WTC11 (cell line): ENCODE results near the gene ATF7. TPM values are rescaled to one million over a fixed set of nuclear protein-coding genes. Genes with fewer than 3 reads are reported as not detected.

Source experiments
- ATAC-seq: fragments of 200-7000 bp; cut with Tn5 transposase; 2 replicates; pipeline ENCODE4 v1.10.0; 2021; ENCODE audit warnings: mild to moderate bottlenecking, moderate library complexity
- CTCF ChIA-PET: fragments of 300-600 bp; sonication (Branson Sonifier 250); formaldehyde crosslinking; loops from one replicate; lab custom pipeline; 2021; ENCODE audit warnings: antibody characterized with exemption; lab: Charles Lee
- POLR2A ChIA-PET: fragments of 350-600 bp; sonication (Branson Sonifier 250); formaldehyde crosslinking; loops from one replicate; lab custom pipeline; 2021; ENCODE audit warnings: antibody characterized with exemption; lab: Charles Lee
- DNase-seq: peaks from one replicate; pipeline ENCODE4 v3.0.0; 2021; ENCODE audit warnings: low spot score
- H3K27ac Mint-ChIP-seq: 2 replicates; pipeline ENCODE4 v1.8.0; 2021; ENCODE audit warnings: mixed read lengths
- H3K27me3 Mint-ChIP-seq: 2 replicates; pipeline ENCODE4 v1.8.0; 2021; ENCODE audit warnings: low read depth, mild to moderate bottlenecking, moderate library complexity, mixed read lengths
- H3K36me3 Mint-ChIP-seq: 2 replicates; pipeline ENCODE4 v1.8.0; 2021; ENCODE audit warnings: mixed read lengths
- H3K4me1 Mint-ChIP-seq: 2 replicates; pipeline ENCODE4 v1.8.0; 2022; ENCODE audit warnings: mixed read lengths
- H3K4me3 Mint-ChIP-seq: 2 replicates; pipeline ENCODE4 v1.8.0; 2021; ENCODE audit warnings: mild to moderate bottlenecking, moderate library complexity, mixed read lengths
- H3K9me3 Mint-ChIP-seq: 2 replicates; pipeline ENCODE4 v1.8.0; 2021; ENCODE audit warnings: mixed read lengths
- ATF1 ChIP-seq: sonication (generic); formaldehyde crosslinking; IDR thresholded peaks from 2 replicates; pipeline ENCODE4 v1.8.1; 2023; ENCODE audit warnings: mild to moderate bottlenecking, moderate library complexity, missing genetic modification reagents
- EMX1 ChIP-seq: fragments of 250-450 bp; sonication (Bioruptor Pico); IDR thresholded peaks from 2 replicates; pipeline ENCODE4 v1.8.0; 2021; ENCODE audit warnings: mild to moderate bottlenecking
- ETV6 ChIP-seq: sonication (generic); formaldehyde crosslinking; IDR thresholded peaks from 2 replicates; pipeline ENCODE4 v1.8.1; 2022; ENCODE audit warnings: mild to moderate bottlenecking, missing genetic modification reagents
- FOXK1 ChIP-seq: sonication (generic); formaldehyde crosslinking; IDR thresholded peaks from 2 replicates; pipeline ENCODE4 v1.8.0; 2022; ENCODE audit warnings: mild to moderate bottlenecking, moderate library complexity, missing genetic modification reagents
- IRF2 ChIP-seq: sonication (generic); formaldehyde crosslinking; IDR thresholded peaks from 2 replicates; pipeline ENCODE4 v1.8.0; 2022; ENCODE audit warnings: low read depth, missing genetic modification reagents, borderline replicate concordance
- JAZF1 ChIP-seq: fragments of 250-450 bp; sonication (Bioruptor Pico); IDR thresholded peaks from 2 replicates; pipeline ENCODE4 v1.9.0; 2021; ENCODE audit warnings: moderate library complexity, mild to moderate bottlenecking, inconsistent platforms
- PRRX2 ChIP-seq: fragments of 250-450 bp; sonication (Bioruptor Pico); IDR thresholded peaks from 2 replicates; pipeline ENCODE4 v1.8.0; 2021; ENCODE audit warnings: mild to moderate bottlenecking
- RELA ChIP-seq: sonication (generic); formaldehyde crosslinking; IDR thresholded peaks from 2 replicates; pipeline ENCODE4 v1.8.1; 2022; ENCODE audit warnings: missing genetic modification reagents, mild to moderate bottlenecking, borderline replicate concordance
- TCF7 ChIP-seq: sonication (generic); formaldehyde crosslinking; IDR thresholded peaks from 2 replicates; pipeline ENCODE4 v1.8.0; 2022; ENCODE audit warnings: mild to moderate bottlenecking, low read depth, missing genetic modification reagents, moderate library complexity
- ZNF219 ChIP-seq: sonication (generic); formaldehyde crosslinking; IDR thresholded peaks from 2 replicates; pipeline ENCODE4 v1.8.0; 2023; ENCODE audit warnings: missing genetic modification reagents, mild to moderate bottlenecking, borderline replicate concordance
- ZNF317 ChIP-seq: sonication (generic); formaldehyde crosslinking; IDR thresholded peaks from 2 replicates; pipeline ENCODE4 v1.8.1; 2023; ENCODE audit warnings: low read depth, mild to moderate bottlenecking, moderate library complexity, missing genetic modification reagents, borderline replicate concordance
- ZNF416 ChIP-seq: fragments of 250-450 bp; sonication (Bioruptor Pico); IDR thresholded peaks from 2 replicates; pipeline ENCODE4 v1.9.0; 2021; ENCODE audit warnings: mild to moderate bottlenecking, inconsistent platforms
- total RNA-seq: library from RNA; stranded (reverse); gene quantifications from 3 replicates; pipeline ENCODE4 v1.2.3, GENCODE V29; 2021
- TF ChIP-seq, protein P1 (sequence below): fragments of 200-600 bp; IDR thresholded peaks from 2 replicates; pipeline ENCODE4 v1.8.0; 2022; ENCODE audit warnings: antibody characterized with exemption
- TF ChIP-seq, protein P2 (sequence below): sonication (generic); formaldehyde crosslinking; IDR thresholded peaks from 2 replicates; pipeline ENCODE4 v1.8.1; 2023; ENCODE audit warnings: mild to moderate bottlenecking, missing genetic modification reagents, borderline replicate concordance
- TF ChIP-seq, protein P3 (sequence below): fragments of 250-450 bp; sonication (Bioruptor Pico); IDR thresholded peaks from 2 replicates; pipeline ENCODE4 v2.1.2; 2022; ENCODE audit warnings: mild to moderate bottlenecking, moderate library complexity
- TF ChIP-seq, protein P4 (sequence below): sonication (generic); formaldehyde crosslinking; IDR thresholded peaks from 2 replicates; pipeline ENCODE4 v1.8.1; 2022; ENCODE audit warnings: low read depth, missing genetic modification reagents, borderline replicate concordance
- TF ChIP-seq, protein P5 (sequence below): sonication (generic); formaldehyde crosslinking; IDR thresholded peaks from 2 replicates; pipeline ENCODE4 v1.8.1; 2022; ENCODE audit warnings: missing genetic modification reagents, borderline replicate concordance
- TF ChIP-seq, protein P6 (sequence below): fragments of 250-450 bp; sonication (Bioruptor Pico); IDR thresholded peaks from 2 replicates; pipeline ENCODE4 v1.9.0; 2021; ENCODE audit warnings: moderate library complexity, mild to moderate bottlenecking, inconsistent platforms, borderline replicate concordance
- TF ChIP-seq, protein P7 (sequence below): sonication (generic); formaldehyde crosslinking; conservative IDR thresholded peaks from 2 replicates; pipeline ENCODE4 v1.8.1; 2023; ENCODE audit warnings: mild to moderate bottlenecking, low read depth, missing genetic modification reagents, moderate library complexity

The ATF7 gene
- total RNA-seq, 1 experiment from 2014 or later: 16.3 TPM

DNA sequence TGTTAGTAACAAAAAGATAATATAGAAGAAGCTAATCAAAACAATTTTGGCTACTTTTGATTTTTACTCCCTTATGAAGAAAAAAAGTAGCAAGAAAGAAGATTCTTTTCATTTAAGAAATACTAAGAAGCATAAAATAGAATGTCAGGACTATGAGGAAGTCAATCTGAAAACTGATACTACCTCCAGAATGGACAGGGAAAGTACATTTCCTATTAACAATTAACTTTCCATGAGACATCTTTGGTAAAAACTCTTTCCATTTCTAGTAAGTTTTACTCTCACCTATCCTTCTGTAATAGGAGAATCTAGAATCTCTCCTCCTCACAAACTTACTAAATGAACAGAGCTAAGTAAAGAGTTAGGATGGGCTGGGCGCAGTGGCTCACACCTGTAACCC, 67.6 kb downstream of the ATF7 start (continued):
- TF ChIP-seq, protein P1, sequence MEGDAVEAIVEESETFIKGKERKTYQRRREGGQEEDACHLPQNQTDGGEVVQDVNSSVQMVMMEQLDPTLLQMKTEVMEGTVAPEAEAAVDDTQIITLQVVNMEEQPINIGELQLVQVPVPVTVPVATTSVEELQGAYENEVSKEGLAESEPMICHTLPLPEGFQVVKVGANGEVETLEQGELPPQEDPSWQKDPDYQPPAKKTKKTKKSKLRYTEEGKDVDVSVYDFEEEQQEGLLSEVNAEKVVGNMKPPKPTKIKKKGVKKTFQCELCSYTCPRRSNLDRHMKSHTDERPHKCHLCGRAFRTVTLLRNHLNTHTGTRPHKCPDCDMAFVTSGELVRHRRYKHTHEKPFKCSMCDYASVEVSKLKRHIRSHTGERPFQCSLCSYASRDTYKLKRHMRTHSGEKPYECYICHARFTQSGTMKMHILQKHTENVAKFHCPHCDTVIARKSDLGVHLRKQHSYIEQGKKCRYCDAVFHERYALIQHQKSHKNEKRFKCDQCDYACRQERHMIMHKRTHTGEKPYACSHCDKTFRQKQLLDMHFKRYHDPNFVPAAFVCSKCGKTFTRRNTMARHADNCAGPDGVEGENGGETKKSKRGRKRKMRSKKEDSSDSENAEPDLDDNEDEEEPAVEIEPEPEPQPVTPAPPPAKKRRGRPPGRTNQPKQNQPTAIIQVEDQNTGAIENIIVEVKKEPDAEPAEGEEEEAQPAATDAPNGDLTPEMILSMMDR: no peak
- TF ChIP-seq PRRX2 (CRISPR knock-in tag) (no peak), JAZF1 (CRISPR knock-in tag) (no peak)
- TF ChIP-seq, protein P2, sequence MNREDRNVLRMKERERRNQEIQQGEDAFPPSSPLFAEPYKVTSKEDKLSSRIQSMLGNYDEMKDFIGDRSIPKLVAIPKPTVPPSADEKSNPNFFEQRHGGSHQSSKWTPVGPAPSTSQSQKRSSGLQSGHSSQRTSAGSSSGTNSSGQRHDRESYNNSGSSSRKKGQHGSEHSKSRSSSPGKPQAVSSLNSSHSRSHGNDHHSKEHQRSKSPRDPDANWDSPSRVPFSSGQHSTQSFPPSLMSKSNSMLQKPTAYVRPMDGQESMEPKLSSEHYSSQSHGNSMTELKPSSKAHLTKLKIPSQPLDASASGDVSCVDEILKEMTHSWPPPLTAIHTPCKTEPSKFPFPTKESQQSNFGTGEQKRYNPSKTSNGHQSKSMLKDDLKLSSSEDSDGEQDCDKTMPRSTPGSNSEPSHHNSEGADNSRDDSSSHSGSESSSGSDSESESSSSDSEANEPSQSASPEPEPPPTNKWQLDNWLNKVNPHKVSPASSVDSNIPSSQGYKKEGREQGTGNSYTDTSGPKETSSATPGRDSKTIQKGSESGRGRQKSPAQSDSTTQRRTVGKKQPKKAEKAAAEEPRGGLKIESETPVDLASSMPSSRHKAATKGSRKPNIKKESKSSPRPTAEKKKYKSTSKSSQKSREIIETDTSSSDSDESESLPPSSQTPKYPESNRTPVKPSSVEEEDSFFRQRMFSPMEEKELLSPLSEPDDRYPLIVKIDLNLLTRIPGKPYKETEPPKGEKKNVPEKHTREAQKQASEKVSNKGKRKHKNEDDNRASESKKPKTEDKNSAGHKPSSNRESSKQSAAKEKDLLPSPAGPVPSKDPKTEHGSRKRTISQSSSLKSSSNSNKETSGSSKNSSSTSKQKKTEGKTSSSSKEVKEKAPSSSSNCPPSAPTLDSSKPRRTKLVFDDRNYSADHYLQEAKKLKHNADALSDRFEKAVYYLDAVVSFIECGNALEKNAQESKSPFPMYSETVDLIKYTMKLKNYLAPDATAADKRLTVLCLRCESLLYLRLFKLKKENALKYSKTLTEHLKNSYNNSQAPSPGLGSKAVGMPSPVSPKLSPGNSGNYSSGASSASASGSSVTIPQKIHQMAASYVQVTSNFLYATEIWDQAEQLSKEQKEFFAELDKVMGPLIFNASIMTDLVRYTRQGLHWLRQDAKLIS (CRISPR knock-in tag): no peak
- TF ChIP-seq, protein P3, sequence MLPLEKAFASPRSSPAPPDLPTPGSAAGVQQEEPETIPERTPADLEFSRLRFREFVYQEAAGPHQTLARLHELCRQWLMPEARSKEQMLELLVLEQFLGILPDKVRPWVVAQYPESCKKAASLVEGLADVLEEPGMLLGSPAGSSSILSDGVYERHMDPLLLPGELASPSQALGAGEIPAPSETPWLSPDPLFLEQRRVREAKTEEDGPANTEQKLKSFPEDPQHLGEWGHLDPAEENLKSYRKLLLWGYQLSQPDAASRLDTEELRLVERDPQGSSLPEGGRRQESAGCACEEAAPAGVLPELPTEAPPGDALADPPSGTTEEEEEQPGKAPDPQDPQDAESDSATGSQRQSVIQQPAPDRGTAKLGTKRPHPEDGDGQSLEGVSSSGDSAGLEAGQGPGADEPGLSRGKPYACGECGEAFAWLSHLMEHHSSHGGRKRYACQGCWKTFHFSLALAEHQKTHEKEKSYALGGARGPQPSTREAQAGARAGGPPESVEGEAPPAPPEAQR (CRISPR knock-in tag): no peak

DNA sequence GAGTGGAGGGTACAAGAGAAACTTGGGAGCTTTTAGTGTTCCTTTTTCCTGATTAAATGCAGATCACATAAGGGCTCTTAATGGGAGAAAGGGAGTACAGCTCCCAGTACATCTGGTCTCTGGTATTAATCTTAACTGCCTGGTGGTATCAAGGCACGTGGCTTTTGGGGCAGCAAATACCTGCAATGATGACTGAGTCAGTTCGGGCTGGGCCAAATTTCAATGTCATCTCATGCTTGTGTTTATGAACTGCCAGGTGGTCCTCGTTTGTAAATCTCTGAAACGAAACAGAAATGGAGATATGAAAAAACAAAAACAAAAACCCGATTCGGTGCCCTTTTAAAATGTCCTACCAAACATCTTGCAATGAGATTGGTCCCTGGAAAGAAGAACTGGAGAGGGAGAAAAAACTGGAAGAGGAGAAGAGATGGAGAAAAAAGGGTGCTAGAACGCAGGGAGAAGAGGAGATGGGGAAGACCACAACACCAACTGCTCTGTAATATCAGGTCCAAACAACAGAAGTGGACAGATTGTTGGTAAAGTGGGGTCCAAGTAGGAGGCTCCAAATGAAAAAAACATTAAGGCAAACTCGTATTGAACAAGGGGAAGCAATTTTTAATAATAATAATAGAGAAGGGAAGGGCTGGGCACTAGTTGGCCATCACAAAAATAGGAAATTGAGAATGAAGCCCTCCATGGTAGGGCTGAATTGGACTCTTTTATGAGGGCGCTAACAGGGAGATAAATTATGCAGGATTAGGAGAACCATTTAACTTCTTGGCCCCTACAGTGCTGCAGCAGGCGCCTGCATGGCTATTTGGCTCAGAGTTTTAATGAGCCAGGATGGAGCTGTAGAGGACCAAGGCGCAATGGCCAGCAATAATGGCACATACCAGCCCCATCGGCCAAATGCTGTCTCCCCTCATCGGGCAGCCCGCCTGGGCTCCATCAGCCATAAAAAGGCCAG, 73.5 kb downstream of the ATF7 start:
- Mint-ChIP-seq H3K4me1 (0 out of 2 replicates have a peak, but pooled peaks cover 6% of the 10 kb centered on the region), H3K4me3 (no peak overlapping the region), H3K36me3 (peaks cover 2% of the 10 kb centered on the region; the same call in 1 of the 2 replicates), H3K27me3 (no peaks in the 10 kb centered on the region), H3K27ac (no peak overlapping the region), H3K9me3 (no peaks in the 10 kb centered on the region)
- ChIA-PET CTCF (interaction anchor here (0.9 to 2.4 kb wide), 3 partner anchors 9 to 194 kb away, joined by 3 to 21 read pairs (median 4); no protein-coding TSS in a partner anchor), POLR2A (no interaction called here)
- ATAC-seq (no peak), DNase-seq (no peak)
- no peak for TF ChIP-seq FOXK1 (CRISPR knock-in tag)
- TF ChIP-seq ZNF317 (CRISPR knock-in tag): no peak
- no peak for TF ChIP-seq TCF7 (CRISPR knock-in tag)
- TF ChIP-seq ETV6 (CRISPR knock-in tag): no peak
- TF ChIP-seq, protein P4, sequence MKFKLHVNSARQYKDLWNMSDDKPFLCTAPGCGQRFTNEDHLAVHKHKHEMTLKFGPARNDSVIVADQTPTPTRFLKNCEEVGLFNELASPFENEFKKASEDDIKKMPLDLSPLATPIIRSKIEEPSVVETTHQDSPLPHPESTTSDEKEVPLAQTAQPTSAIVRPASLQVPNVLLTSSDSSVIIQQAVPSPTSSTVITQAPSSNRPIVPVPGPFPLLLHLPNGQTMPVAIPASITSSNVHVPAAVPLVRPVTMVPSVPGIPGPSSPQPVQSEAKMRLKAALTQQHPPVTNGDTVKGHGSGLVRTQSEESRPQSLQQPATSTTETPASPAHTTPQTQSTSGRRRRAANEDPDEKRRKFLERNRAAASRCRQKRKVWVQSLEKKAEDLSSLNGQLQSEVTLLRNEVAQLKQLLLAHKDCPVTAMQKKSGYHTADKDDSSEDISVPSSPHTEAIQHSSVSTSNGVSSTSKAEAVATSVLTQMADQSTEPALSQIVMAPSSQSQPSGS (CRISPR knock-in tag): no peak
- TF ChIP-seq, protein P5, sequence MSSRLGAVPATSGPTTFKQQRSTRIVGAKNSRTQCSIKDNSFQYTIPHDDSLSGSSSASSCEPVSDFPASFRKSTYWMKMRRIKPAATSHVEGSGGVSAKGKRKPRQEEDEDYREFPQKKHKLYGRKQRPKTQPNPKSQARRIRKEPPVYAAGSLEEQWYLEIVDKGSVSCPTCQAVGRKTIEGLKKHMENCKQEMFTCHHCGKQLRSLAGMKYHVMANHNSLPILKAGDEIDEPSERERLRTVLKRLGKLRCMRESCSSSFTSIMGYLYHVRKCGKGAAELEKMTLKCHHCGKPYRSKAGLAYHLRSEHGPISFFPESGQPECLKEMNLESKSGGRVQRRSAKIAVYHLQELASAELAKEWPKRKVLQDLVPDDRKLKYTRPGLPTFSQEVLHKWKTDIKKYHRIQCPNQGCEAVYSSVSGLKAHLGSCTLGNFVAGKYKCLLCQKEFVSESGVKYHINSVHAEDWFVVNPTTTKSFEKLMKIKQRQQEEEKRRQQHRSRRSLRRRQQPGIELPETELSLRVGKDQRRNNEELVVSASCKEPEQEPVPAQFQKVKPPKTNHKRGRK: no peak
- no peak for TF ChIP-seq ATF1 (CRISPR knock-in tag)
- TF ChIP-seq, protein P6, sequence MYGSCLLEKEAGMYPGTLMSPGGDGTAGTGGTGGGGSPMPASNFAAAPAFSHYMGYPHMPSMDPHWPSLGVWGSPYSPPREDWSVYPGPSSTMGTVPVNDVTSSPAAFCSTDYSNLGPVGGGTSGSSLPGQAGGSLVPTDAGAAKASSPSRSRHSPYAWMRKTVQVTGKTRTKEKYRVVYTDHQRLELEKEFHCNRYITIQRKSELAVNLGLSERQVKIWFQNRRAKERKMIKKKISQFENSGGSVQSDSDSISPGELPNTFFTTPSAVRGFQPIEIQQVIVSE (CRISPR knock-in tag): no peak
- TF ChIP-seq RELA: no peak
- no peak for TF ChIP-seq JAZF1 (CRISPR knock-in tag)
- TF ChIP-seq EMX1: no peak
- TF ChIP-seq IRF2 (CRISPR knock-in tag): no peak
- TF ChIP-seq, protein P7, sequence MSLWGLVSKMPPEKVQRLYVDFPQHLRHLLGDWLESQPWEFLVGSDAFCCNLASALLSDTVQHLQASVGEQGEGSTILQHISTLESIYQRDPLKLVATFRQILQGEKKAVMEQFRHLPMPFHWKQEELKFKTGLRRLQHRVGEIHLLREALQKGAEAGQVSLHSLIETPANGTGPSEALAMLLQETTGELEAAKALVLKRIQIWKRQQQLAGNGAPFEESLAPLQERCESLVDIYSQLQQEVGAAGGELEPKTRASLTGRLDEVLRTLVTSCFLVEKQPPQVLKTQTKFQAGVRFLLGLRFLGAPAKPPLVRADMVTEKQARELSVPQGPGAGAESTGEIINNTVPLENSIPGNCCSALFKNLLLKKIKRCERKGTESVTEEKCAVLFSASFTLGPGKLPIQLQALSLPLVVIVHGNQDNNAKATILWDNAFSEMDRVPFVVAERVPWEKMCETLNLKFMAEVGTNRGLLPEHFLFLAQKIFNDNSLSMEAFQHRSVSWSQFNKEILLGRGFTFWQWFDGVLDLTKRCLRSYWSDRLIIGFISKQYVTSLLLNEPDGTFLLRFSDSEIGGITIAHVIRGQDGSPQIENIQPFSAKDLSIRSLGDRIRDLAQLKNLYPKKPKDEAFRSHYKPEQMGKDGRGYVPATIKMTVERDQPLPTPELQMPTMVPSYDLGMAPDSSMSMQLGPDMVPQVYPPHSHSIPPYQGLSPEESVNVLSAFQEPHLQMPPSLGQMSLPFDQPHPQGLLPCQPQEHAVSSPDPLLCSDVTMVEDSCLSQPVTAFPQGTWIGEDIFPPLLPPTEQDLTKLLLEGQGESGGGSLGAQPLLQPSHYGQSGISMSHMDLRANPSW: no peak
- no peak for TF ChIP-seq ZNF416 (CRISPR knock-in tag)
- TF ChIP-seq ZNF219: no peak
